ENCODE data around the gene HRH2.
A peak's percentile ranks its signal among the peaks of the same experiment; 100 is the strongest.

The HRH2 gene

GRCh38 chr5:175689147-175689991 lies 31.5 kb downstream of the HRH2 start:
- TF ChIP-seq GATA3 (IDR thresholded peaks at IDR 0.05; ENCODE audit: low read depth, low read length) = no peak
- no peak for TF ChIP-seq GATA2 (IDR thresholded peaks at IDR 0.05; ENCODE audit: low read depth, low read length)

- TF ChIP-seq GATA3 (IDR thresholded peaks at IDR 0.05; ENCODE audit: low read depth, low read length) = no peak
Measured at GRCh38 chr5:175690025-175690424, 32.2 kb downstream of the HRH2 start.

GRCh38 chr5:175690586-175690985 lies 32.7 kb downstream of the HRH2 start:
- TF ChIP-seq GATA2 (IDR thresholded peaks at IDR 0.05; ENCODE audit: low read depth, low read length) (no peak), GATA3 (IDR thresholded peaks at IDR 0.05; ENCODE audit: low read depth, low read length) (no peak)

- TF ChIP-seq GATA2 (IDR thresholded peaks at IDR 0.05; ENCODE audit: low read depth, low read length) = no peak
- no peak for TF ChIP-seq GATA3 (IDR thresholded peaks at IDR 0.05; ENCODE audit: low read depth, low read length)
Measured at GRCh38 chr5:175691761-175692160, 33.9 kb downstream of the HRH2 start.

- TF ChIP-seq GATA3 (IDR thresholded peaks at IDR 0.05; ENCODE audit: low read depth, low read length) (no peak), GATA2 (IDR thresholded peaks at IDR 0.05; ENCODE audit: low read depth, low read length) (no peak)
Measured at GRCh38 chr5:175692235-175692995, 34.5 kb downstream of the HRH2 start.

GRCh38 chr5:175692996-175693710 lies 35.3 kb downstream of the HRH2 start:
- no peak for TF ChIP-seq GATA2 (IDR thresholded peaks at IDR 0.05; ENCODE audit: low read depth, low read length)
- no peak for TF ChIP-seq GATA3 (IDR thresholded peaks at IDR 0.05; ENCODE audit: low read depth, low read length)

- TF ChIP-seq GATA2 (IDR thresholded peaks at IDR 0.05; ENCODE audit: low read depth, low read length) (no peak), GATA3 (IDR thresholded peaks at IDR 0.05; ENCODE audit: low read depth, low read length) (no peak)
Measured at GRCh38 chr5:175693741-175694140, 35.9 kb downstream of the HRH2 start.

GRCh38 chr5:175694371-175695160 lies 36.7 kb downstream of the HRH2 start:
- TF ChIP-seq GATA2 (IDR thresholded peaks at IDR 0.05; ENCODE audit: low read depth, low read length) = no peak
- no peak for TF ChIP-seq GATA3 (IDR thresholded peaks at IDR 0.05; ENCODE audit: low read depth, low read length)

GRCh38 chr5:175695161-175696126 lies 37.6 kb downstream of the HRH2 start:
- TF ChIP-seq GATA3 (IDR thresholded peaks at IDR 0.05; ENCODE audit: low read depth, low read length) (no peak), GATA2 (IDR thresholded peaks at IDR 0.05; ENCODE audit: low read depth, low read length) (peak; percentile 47; the same call in 1 of the 2 replicates)

DNA sequence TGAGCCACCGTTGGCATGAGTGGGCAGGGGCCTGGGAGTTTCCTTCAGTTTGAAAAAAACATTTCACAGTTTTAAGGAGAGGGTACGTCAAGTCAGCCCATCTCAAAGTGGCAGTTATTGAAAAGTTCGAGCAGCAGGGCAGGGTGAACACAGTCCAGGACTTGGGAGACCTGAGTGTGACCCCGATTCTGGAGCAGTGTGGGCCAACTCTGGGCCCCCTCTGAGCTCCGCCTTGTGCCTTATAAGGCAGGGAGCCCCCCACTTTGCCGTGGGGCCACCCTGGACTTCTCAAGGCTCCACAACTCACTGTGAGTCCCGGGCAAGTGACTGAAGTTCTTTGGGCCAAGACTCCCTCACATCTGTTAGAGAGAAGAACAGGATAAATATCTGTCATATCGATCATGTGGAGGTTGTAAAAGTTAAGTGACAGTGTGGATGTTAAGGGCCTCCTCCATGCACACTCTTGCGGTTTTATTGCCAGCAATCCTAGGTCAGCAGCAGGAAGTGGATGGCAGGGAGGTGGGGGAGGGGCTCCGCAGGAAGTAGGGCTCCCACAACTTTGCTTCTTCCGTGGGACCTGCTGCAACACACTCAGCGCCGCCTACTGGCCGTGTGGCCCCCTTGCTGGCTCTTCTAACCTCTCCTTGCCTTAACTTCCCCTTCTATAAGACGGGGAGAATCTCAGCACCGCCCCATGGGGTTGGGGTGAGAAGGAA lies 38.4 kb downstream of the HRH2 start:
- TF ChIP-seq GATA3 (IDR thresholded peaks at IDR 0.05; ENCODE audit: low read depth, low read length) (no peak), GATA2 (IDR thresholded peaks at IDR 0.05; ENCODE audit: low read depth, low read length) (no peak)

GRCh38 chr5:175696855-175697198 lies 39.0 kb downstream of the HRH2 start:
- TF ChIP-seq GATA2 (IDR thresholded peaks at IDR 0.05; ENCODE audit: low read depth, low read length) (no peak), GATA3 (IDR thresholded peaks at IDR 0.05; ENCODE audit: low read depth, low read length) (no peak)

DNA sequence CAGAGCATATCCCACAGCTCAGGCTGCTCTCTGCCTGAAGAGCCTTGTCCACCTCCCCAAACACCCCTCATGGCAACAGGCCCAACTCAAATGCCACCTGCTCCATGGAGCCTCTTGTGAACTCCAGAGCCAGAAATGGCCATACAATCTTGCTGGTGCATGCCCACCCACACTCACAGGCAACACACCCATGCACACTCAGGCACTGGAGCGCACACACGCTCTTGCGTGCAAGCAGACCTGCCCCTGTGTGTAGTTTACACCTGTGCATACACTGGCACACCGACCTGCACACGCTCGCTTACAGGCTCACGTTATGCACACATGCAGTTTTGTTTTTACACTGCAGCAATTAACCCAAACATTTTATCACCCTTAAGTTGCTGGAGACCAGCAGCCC lies 40.0 kb downstream of the HRH2 start:
- no peak for TF ChIP-seq GATA3 (IDR thresholded peaks at IDR 0.05; ENCODE audit: low read depth, low read length)
- TF ChIP-seq GATA2 (IDR thresholded peaks at IDR 0.05; ENCODE audit: low read depth, low read length) = no peak
